ENCODE results near the gene ERBB4. TPM values are rescaled to one million over a fixed set of nuclear protein-coding genes. Genes with fewer than 3 reads are reported as not detected.

Gene ERBB4
- total RNA-seq, 1 donor from 2014 or later = not detected

GRCh38 chr2:212536817-212537725 is 1.5 kb downstream of the ERBB4 start:
- DNase-seq = no peak

GRCh38 chr2:212535996-212536816 is 2.4 kb downstream of the ERBB4 start:
- H3K9me3 Mint-ChIP-seq = peaks cover 4% of the 10 kb centered on the region
- peaks cover 57% of the 10 kb centered on the region for H3K27me3 Mint-ChIP-seq
- peaks cover 7% of the 10 kb centered on the region for H3K4me1 Mint-ChIP-seq
- no peak for DNase-seq
- intact Hi-C loops (cut with micrococcal nuclease) = no loop called here
- H3K36me3 Mint-ChIP-seq (ENCODE audit: low read depth) = no peaks in the 10 kb centered on the region
- no peak overlapping the region for H3K27ac Mint-ChIP-seq
- no peak overlapping the region for H3K4me3 Mint-ChIP-seq

More at GRCh38 chr2:212536817-212537725, 1.5 kb downstream of the ERBB4 start:
- peaks cover 4% of the 10 kb centered on the region for H3K9me3 Mint-ChIP-seq
- no peak overlapping the region for H3K27ac Mint-ChIP-seq
- H3K4me1 Mint-ChIP-seq = peaks cover 7% of the 10 kb centered on the region
- intact Hi-C loops (cut with micrococcal nuclease) = no loop called here
- H3K36me3 Mint-ChIP-seq (ENCODE audit: low read depth) = no peaks in the 10 kb centered on the region
- peaks cover 60% of the 10 kb centered on the region for H3K27me3 Mint-ChIP-seq
- no peak overlapping the region for H3K4me3 Mint-ChIP-seq

- intact Hi-C loops (cut with micrococcal nuclease) = no loop called here
- Mint-ChIP-seq H3K27ac (no peak overlapping the region), H3K4me1 (peaks cover 7% of the 10 kb centered on the region), H3K27me3 (peaks cover 44% of the 10 kb centered on the region), H3K36me3 (ENCODE audit: low read depth) (no peaks in the 10 kb centered on the region), H3K4me3 (no peak overlapping the region), H3K9me3 (no peaks in the 10 kb centered on the region)
- no peak for DNase-seq
Measured at GRCh38 chr2:212534336-212534735, 4.3 kb downstream of the ERBB4 start.

DNA sequence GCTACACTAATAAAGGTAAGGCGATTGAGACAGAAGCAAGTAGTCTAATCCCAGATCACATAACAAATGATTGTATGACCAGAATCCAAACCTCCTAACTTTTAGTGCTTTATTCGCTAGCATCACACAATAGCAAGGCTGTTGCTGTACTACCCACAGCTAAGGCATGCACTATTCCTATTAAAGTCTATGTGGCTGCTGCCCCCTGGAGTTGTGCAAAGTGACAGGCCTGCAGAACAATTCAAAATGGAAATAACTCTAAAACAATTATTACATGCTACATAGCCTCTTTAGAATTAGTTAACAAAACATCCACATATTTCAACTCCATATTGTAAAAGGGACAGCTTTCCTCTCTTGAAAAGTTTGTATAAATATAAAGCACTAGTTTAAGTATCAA is 6.0 kb downstream of the ERBB4 start:
- H3K27ac Mint-ChIP-seq = no peak overlapping the region
- peaks cover 4% of the 10 kb centered on the region for H3K4me1 Mint-ChIP-seq
- H3K27me3 Mint-ChIP-seq = peaks cover 33% of the 10 kb centered on the region
- H3K9me3 Mint-ChIP-seq = no peaks in the 10 kb centered on the region
- no peaks in the 10 kb centered on the region for H3K36me3 Mint-ChIP-seq (ENCODE audit: low read depth)
- intact Hi-C loops (cut with micrococcal nuclease) = no loop called here
- DNase-seq = no peak
- H3K4me3 Mint-ChIP-seq = no peak overlapping the region

DNA sequence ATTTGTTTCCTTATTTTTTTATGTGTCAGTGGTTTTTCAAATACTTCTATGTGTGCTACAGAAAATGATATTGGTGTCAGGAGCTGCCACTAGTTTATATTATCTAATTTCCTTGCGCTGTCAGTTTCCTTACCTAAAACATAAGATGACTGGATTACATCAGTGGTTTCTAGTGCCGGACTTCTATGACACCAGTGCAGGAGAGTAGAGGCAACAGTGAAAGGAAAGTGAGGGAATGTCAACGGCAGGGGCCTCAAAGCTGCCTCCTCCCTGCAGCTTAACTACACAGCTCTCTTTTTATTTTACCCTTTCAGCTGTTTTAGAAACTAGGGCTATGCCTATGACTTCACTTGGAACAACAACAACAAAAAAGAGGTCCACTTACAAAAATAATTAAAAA is 6.5 kb downstream of the ERBB4 start:
- H3K27ac Mint-ChIP-seq = no peak overlapping the region

GRCh38 chr2:212531499-212531898 is 7.1 kb downstream of the ERBB4 start:
- H3K9me3 Mint-ChIP-seq = no peaks in the 10 kb centered on the region
- peaks cover 22% of the 10 kb centered on the region for H3K27me3 Mint-ChIP-seq
- H3K36me3 Mint-ChIP-seq (ENCODE audit: low read depth) = no peaks in the 10 kb centered on the region
- H3K4me1 Mint-ChIP-seq = peaks cover 2% of the 10 kb centered on the region
- no peak overlapping the region for H3K27ac Mint-ChIP-seq
- DNase-seq = no peak
- intact Hi-C loops (cut with micrococcal nuclease) = no loop called here
- no peak overlapping the region for H3K4me3 Mint-ChIP-seq

More for the DNA sequence above, 6.5 kb downstream of the ERBB4 start:
- H3K36me3 Mint-ChIP-seq (ENCODE audit: low read depth) = no peaks in the 10 kb centered on the region
- peaks cover 4% of the 10 kb centered on the region for H3K4me1 Mint-ChIP-seq
- DNase-seq = no peak
- peaks cover 28% of the 10 kb centered on the region for H3K27me3 Mint-ChIP-seq
- intact Hi-C loops (cut with micrococcal nuclease) = no loop called here
- H3K4me3 Mint-ChIP-seq = no peak overlapping the region
- H3K9me3 Mint-ChIP-seq = no peaks in the 10 kb centered on the region

GRCh38 chr2:212530991-212531390 is 7.6 kb downstream of the ERBB4 start:
- H3K9me3 Mint-ChIP-seq = no peaks in the 10 kb centered on the region
- H3K36me3 Mint-ChIP-seq (ENCODE audit: low read depth) = no peaks in the 10 kb centered on the region
- no peaks in the 10 kb centered on the region for H3K4me1 Mint-ChIP-seq
- DNase-seq = no peak
- no peak overlapping the region for H3K27ac Mint-ChIP-seq
- H3K27me3 Mint-ChIP-seq = peaks cover 17% of the 10 kb centered on the region
- intact Hi-C loops (cut with micrococcal nuclease) = no loop called here
- no peak overlapping the region for H3K4me3 Mint-ChIP-seq

GRCh38 chr2:212530373-212530772 is 8.2 kb downstream of the ERBB4 start:
- Mint-ChIP-seq H3K36me3 (ENCODE audit: low read depth) (no peaks in the 10 kb centered on the region), H3K27ac (no peak overlapping the region), H3K9me3 (no peaks in the 10 kb centered on the region), H3K27me3 (peaks cover 13% of the 10 kb centered on the region), H3K4me1 (no peaks in the 10 kb centered on the region), H3K4me3 (no peak overlapping the region)
- DNase-seq = no peak
- intact Hi-C loops (cut with micrococcal nuclease) = no loop called here

DNA sequence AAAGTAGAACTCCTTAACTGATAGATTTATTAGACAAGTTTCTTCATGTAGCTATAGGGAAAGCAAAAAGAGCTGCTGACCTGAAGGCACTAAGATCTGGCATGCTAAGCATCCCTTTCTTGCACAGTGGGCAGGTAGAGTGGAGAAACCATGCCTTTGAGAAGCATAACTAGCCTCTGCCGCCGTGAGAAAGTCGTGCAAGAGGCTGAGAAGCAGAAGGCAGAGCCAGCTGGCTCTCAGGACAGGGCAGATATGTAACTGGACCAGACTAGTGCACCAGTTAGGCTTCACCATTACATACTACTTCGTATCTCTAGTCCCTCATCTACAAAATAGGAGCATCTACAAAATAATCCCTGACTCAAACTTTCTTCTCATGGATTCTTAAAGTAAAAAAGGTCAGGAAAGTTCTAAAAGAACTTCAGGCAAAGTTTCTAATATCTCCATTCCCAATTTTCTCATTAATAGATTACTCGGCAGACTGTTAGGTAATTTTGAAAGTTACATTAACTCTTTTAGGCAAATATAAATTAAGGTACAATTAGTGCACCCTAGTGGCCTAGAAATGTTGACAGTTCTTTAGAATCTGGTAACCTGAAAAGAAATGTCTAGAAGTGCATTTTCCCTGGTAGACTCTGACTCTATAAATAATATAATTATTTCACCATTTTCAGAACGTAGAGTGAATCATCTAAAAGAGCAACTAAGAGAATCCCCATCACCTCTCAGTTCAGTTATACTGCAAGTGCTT is 10.3 kb downstream of the ERBB4 start:
- DNase-seq = no peak
- intact Hi-C loops (cut with micrococcal nuclease) = no loop called here
- Mint-ChIP-seq H3K27ac (no peak overlapping the region), H3K36me3 (ENCODE audit: low read depth) (no peaks in the 10 kb centered on the region), H3K4me1 (no peaks in the 10 kb centered on the region), H3K9me3 (no peaks in the 10 kb centered on the region), H3K27me3 (peaks cover 4% of the 10 kb centered on the region), H3K4me3 (no peak overlapping the region)

DNA sequence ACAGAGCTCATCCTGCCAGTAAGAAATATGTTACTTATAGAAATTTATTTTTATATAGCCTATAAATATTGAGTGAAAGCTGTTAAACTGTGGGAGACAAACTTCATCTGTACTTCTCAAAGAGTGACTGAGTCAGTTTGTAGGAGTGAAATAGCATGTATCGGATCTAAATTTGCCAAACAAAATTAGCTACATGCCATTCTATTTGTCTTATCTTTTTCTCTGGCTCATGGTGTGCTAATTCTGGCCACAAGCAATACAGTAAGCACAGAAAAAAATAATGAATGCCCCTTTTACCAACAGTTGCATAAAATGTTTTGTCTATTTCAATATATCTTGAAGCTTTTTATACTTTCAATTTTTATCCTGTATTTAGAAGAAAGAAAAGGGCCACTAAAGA is 12.5 kb downstream of the ERBB4 start:
- no peaks in the 10 kb centered on the region for H3K9me3 Mint-ChIP-seq
- H3K27ac Mint-ChIP-seq = no peak overlapping the region
- no peak for DNase-seq
- H3K4me1 Mint-ChIP-seq = no peaks in the 10 kb centered on the region
- H3K27me3 Mint-ChIP-seq = peaks cover 4% of the 10 kb centered on the region
- H3K4me3 Mint-ChIP-seq = no peak overlapping the region
- intact Hi-C loops (cut with micrococcal nuclease) = no loop called here
- no peaks in the 10 kb centered on the region for H3K36me3 Mint-ChIP-seq (ENCODE audit: low read depth)

DNA sequence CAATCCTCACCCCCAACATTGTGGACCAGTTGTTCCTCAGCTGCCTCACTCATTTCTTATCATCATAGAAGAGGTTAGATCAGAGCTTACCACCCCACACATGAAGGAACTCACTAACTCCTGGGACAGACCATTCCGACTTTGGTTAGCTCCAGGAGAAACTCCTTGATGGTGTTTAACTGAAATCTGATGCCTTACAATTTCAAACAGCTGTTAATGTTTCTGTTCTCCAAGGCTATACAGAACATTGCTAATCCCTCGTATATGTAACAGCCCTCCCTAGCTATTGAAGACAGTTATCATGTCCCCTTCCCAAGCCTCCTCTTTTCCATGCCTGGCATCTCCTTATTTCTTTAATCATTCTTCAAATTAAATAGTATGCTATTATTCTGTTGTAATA is 14.8 kb downstream of the ERBB4 start:
- Mint-ChIP-seq H3K9me3 (no peaks in the 10 kb centered on the region), H3K36me3 (ENCODE audit: low read depth) (no peaks in the 10 kb centered on the region), H3K4me3 (no peak overlapping the region), H3K27me3 (no peaks in the 10 kb centered on the region), H3K27ac (no peak overlapping the region), H3K4me1 (no peaks in the 10 kb centered on the region)
- DNase-seq = no peak
- intact Hi-C loops (cut with micrococcal nuclease) = no loop called here

DNA sequence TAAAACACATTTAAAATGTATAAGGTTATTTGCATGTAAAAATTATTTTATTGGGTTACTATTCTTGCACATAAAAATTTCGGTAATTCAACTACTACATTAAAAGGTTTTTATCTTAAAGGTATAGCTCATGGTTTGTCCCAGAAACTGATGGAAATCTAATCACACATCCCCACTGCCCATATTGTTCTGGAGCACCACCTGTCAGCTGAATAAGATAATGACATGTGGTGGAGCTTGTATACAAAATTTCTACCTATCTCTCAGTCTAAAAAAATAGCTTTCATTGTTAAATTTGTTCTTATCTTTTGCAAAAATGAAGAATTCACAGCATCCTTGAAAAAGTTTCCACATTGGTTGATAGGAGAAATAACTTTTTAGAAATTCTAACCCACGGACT is 18.3 kb downstream of the ERBB4 start:
- Mint-ChIP-seq H3K4me1 (no peaks in the 10 kb centered on the region), H3K9me3 (no peaks in the 10 kb centered on the region), H3K27ac (no peak overlapping the region), H3K4me3 (no peak overlapping the region), H3K27me3 (no peaks in the 10 kb centered on the region), H3K36me3 (ENCODE audit: low read depth) (no peaks in the 10 kb centered on the region)
- intact Hi-C loops (cut with micrococcal nuclease) = no loop called here
- DNase-seq = no peak

GRCh38 chr2:212517693-212518092 is 20.9 kb downstream of the ERBB4 start:
- Mint-ChIP-seq H3K4me3 (no peak overlapping the region), H3K4me1 (no peaks in the 10 kb centered on the region), H3K27me3 (no peaks in the 10 kb centered on the region), H3K9me3 (no peaks in the 10 kb centered on the region), H3K36me3 (ENCODE audit: low read depth) (no peaks in the 10 kb centered on the region), H3K27ac (no peak overlapping the region)
- DNase-seq = no peak
- intact Hi-C loops (cut with micrococcal nuclease) = no loop called here

DNA sequence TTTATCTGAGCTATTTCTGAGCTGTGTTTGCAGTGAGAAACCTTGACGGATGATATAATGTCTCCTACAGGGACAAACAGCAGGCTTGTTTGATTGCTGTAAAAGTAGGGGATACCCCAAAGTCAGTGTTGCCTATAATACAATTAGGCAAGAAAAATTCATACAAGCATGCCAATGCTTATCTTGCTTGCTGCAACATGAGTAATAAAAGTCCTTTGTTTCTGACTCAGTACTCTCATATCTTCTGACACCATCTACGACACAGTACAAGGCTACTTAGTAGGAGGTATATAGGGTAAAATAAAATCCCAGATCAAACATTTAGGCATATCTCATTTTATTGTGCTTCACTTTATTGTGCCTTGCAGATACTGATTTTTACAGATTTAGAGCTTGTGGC is 33.0 kb downstream of the ERBB4 start:
- Mint-ChIP-seq H3K4me3 (no peak overlapping the region), H3K4me1 (no peaks in the 10 kb centered on the region), H3K27ac (no peak overlapping the region), H3K9me3 (no peaks in the 10 kb centered on the region), H3K36me3 (ENCODE audit: low read depth) (no peaks in the 10 kb centered on the region), H3K27me3 (no peaks in the 10 kb centered on the region)
- intact Hi-C loops (cut with micrococcal nuclease) = no loop called here
- no peak for DNase-seq
